Measurements from ENCODE around the gene ULK4.
"Not testable (repeated sequence)": the region's sequence is repeated elsewhere in the genome, so short reads cannot be mapped to it uniquely, and the experiment has no call there.

The ULK4 gene

GRCh38 chr3:41456162-41456561 lies 505.7 kb downstream of the ULK4 start:
- H3K4me1 ChIP-seq (ENCODE audit: control insufficient read depth, insufficient read depth, low read length), result no peaks in the 10 kb centered on the region
- no peaks in the 10 kb centered on the region for H3K9me3 ChIP-seq (ENCODE audit: control insufficient read depth, insufficient read depth, low read length)
- H3K4me3 ChIP-seq (ENCODE audit: low read length), result no peak overlapping the region
- H3K36me3 ChIP-seq (ENCODE audit: control insufficient read depth, insufficient read depth, low read length), result no peaks in the 10 kb centered on the region
- H3K27ac ChIP-seq (ENCODE audit: low read length), result no peak overlapping the region
- no CpG with 5 or more reads among the region's 2 CpGs for WGBS (ENCODE audit: insufficient coverage, insufficient read length)
- DNase-seq (ENCODE audit: low read depth, low spot score), result no peak
- no peaks in the 10 kb centered on the region for H3K27me3 ChIP-seq (ENCODE audit: control insufficient read depth, insufficient read depth, low read length)

- WGBS (ENCODE audit: insufficient coverage, insufficient read length), result no CpG with 5 or more reads among the region's 1 CpG
- not testable (repeated sequence) for H3K9me3 ChIP-seq (ENCODE audit: control insufficient read depth, insufficient read depth, low read length); H3K27me3 ChIP-seq (ENCODE audit: control insufficient read depth, insufficient read depth, low read length); H3K27ac ChIP-seq (ENCODE audit: low read length); H3K36me3 ChIP-seq (ENCODE audit: control insufficient read depth, insufficient read depth, low read length); DNase-seq (ENCODE audit: low read depth, low spot score); H3K4me3 ChIP-seq (ENCODE audit: low read length); H3K4me1 ChIP-seq (ENCODE audit: control insufficient read depth, insufficient read depth, low read length)
These were observed 508.3 kb downstream of the ULK4 start for GRCh38 chr3:41453618-41454017.

GRCh38 chr3:41450416-41451231 lies 511.3 kb downstream of the ULK4 start:
- WGBS (ENCODE audit: insufficient coverage, insufficient read length), result no CpG with 5 or more reads among the region's 4 CpGs
- DNase-seq (ENCODE audit: low read depth, low spot score), result peak; percentile 22
- H3K4me1 ChIP-seq (ENCODE audit: control insufficient read depth, insufficient read depth, low read length), result no peaks in the 10 kb centered on the region
- no peaks in the 10 kb centered on the region for H3K36me3 ChIP-seq (ENCODE audit: control insufficient read depth, insufficient read depth, low read length)
- no peak overlapping the region for H3K4me3 ChIP-seq (ENCODE audit: low read length)
- no peak overlapping the region for H3K27ac ChIP-seq (ENCODE audit: low read length)
- H3K27me3 ChIP-seq (ENCODE audit: control insufficient read depth, insufficient read depth, low read length), result no peaks in the 10 kb centered on the region
- no peaks in the 10 kb centered on the region for H3K9me3 ChIP-seq (ENCODE audit: control insufficient read depth, insufficient read depth, low read length)

- WGBS (ENCODE audit: insufficient coverage, insufficient read length), result no CpG with 5 or more reads among the region's 4 CpGs
- H3K4me3 ChIP-seq (ENCODE audit: low read length), result no peak overlapping the region
- H3K4me1 ChIP-seq (ENCODE audit: control insufficient read depth, insufficient read depth, low read length), result no peaks in the 10 kb centered on the region
- H3K36me3 ChIP-seq (ENCODE audit: control insufficient read depth, insufficient read depth, low read length), result no peaks in the 10 kb centered on the region
- H3K27ac ChIP-seq (ENCODE audit: low read length), result no peak overlapping the region
- H3K9me3 ChIP-seq (ENCODE audit: control insufficient read depth, insufficient read depth, low read length), result no peaks in the 10 kb centered on the region
- DNase-seq (ENCODE audit: low read depth, low spot score), result no peak
- no peaks in the 10 kb centered on the region for H3K27me3 ChIP-seq (ENCODE audit: control insufficient read depth, insufficient read depth, low read length)
These were observed 513.5 kb downstream of the ULK4 start for GRCh38 chr3:41448396-41448795.

- Histone ChIP-seq H3K36me3 (ENCODE audit: control insufficient read depth, insufficient read depth, low read length) (no peaks in the 10 kb centered on the region), H3K4me3 (ENCODE audit: low read length) (no peak overlapping the region), H3K27ac (ENCODE audit: low read length) (no peak overlapping the region), H3K4me1 (ENCODE audit: control insufficient read depth, insufficient read depth, low read length) (no peaks in the 10 kb centered on the region), H3K9me3 (ENCODE audit: control insufficient read depth, insufficient read depth, low read length) (no peaks in the 10 kb centered on the region), H3K27me3 (ENCODE audit: control insufficient read depth, insufficient read depth, low read length) (no peaks in the 10 kb centered on the region)
- whole genome bisulfite sequencing (ENCODE audit: insufficient coverage, insufficient read length), result no CpG with 5 or more reads among the region's 4 CpGs
- no peak for DNase-seq (ENCODE audit: low read depth, low spot score)
These were observed 514.2 kb downstream of the ULK4 start for GRCh38 chr3:41447701-41448100.

- not testable (repeated sequence) for H3K9me3 ChIP-seq (ENCODE audit: control insufficient read depth, insufficient read depth, low read length); H3K27me3 ChIP-seq (ENCODE audit: control insufficient read depth, insufficient read depth, low read length); H3K4me1 ChIP-seq (ENCODE audit: control insufficient read depth, insufficient read depth, low read length); H3K4me3 ChIP-seq (ENCODE audit: low read length); H3K27ac ChIP-seq (ENCODE audit: low read length); H3K36me3 ChIP-seq (ENCODE audit: control insufficient read depth, insufficient read depth, low read length); DNase-seq (ENCODE audit: low read depth, low spot score)
- no CpG with 5 or more reads among the region's 3 CpGs for WGBS (ENCODE audit: insufficient coverage, insufficient read length)
These were observed 515.6 kb downstream of the ULK4 start for GRCh38 chr3:41446316-41446715.

GRCh38 chr3:41441568-41441967 lies 520.3 kb downstream of the ULK4 start:
- no peak overlapping the region for H3K27ac ChIP-seq (ENCODE audit: low read length)
- H3K36me3 ChIP-seq (ENCODE audit: control insufficient read depth, insufficient read depth, low read length), result no peaks in the 10 kb centered on the region
- no peak for DNase-seq (ENCODE audit: low read depth, low spot score)
- H3K4me3 ChIP-seq (ENCODE audit: low read length), result no peak overlapping the region
- WGBS (ENCODE audit: insufficient coverage, insufficient read length), result no CpG with 5 or more reads among the region's 4 CpGs
- H3K27me3 ChIP-seq (ENCODE audit: control insufficient read depth, insufficient read depth, low read length), result no peaks in the 10 kb centered on the region
- peaks cover 2% of the 10 kb centered on the region; the same call in 1 of the 2 replicates for H3K4me1 ChIP-seq (ENCODE audit: control insufficient read depth, insufficient read depth, low read length)
- H3K9me3 ChIP-seq (ENCODE audit: control insufficient read depth, insufficient read depth, low read length), result no peaks in the 10 kb centered on the region

GRCh38 chr3:41441139-41441538 lies 520.8 kb downstream of the ULK4 start:
- Histone ChIP-seq H3K9me3 (ENCODE audit: control insufficient read depth, insufficient read depth, low read length) (no peaks in the 10 kb centered on the region), H3K27me3 (ENCODE audit: control insufficient read depth, insufficient read depth, low read length) (no peaks in the 10 kb centered on the region), H3K4me1 (ENCODE audit: control insufficient read depth, insufficient read depth, low read length) (peaks cover 2% of the 10 kb centered on the region; the same call in 1 of the 2 replicates), H3K36me3 (ENCODE audit: control insufficient read depth, insufficient read depth, low read length) (no peaks in the 10 kb centered on the region), H3K27ac (ENCODE audit: low read length) (no peak overlapping the region), H3K4me3 (ENCODE audit: low read length) (no peak overlapping the region)
- WGBS (ENCODE audit: insufficient coverage, insufficient read length), result no CpG with 5 or more reads among the region's 2 CpGs
- DNase-seq (ENCODE audit: low read depth, low spot score), result no peak

GRCh38 chr3:41436983-41437382 lies 524.9 kb downstream of the ULK4 start:
- H3K27ac ChIP-seq (ENCODE audit: low read length), result no peak overlapping the region
- DNase-seq (ENCODE audit: low read depth, low spot score), result no peak
- no peak overlapping the region for H3K4me3 ChIP-seq (ENCODE audit: low read length)
- no peaks in the 10 kb centered on the region for H3K27me3 ChIP-seq (ENCODE audit: control insufficient read depth, insufficient read depth, low read length)
- no peaks in the 10 kb centered on the region for H3K9me3 ChIP-seq (ENCODE audit: control insufficient read depth, insufficient read depth, low read length)
- peaks cover 2% of the 10 kb centered on the region; the same call in 1 of the 2 replicates for H3K4me1 ChIP-seq (ENCODE audit: control insufficient read depth, insufficient read depth, low read length)
- no peaks in the 10 kb centered on the region for H3K36me3 ChIP-seq (ENCODE audit: control insufficient read depth, insufficient read depth, low read length)
- WGBS (ENCODE audit: insufficient coverage, insufficient read length), result no CpG with 5 or more reads among the region's 1 CpG

GRCh38 chr3:41434781-41435180 lies 527.1 kb downstream of the ULK4 start:
- Histone ChIP-seq H3K27me3 (ENCODE audit: control insufficient read depth, insufficient read depth, low read length) (no peaks in the 10 kb centered on the region), H3K27ac (ENCODE audit: low read length) (no peak overlapping the region), H3K4me1 (ENCODE audit: control insufficient read depth, insufficient read depth, low read length) (peaks cover 2% of the 10 kb centered on the region; the same call in 1 of the 2 replicates), H3K36me3 (ENCODE audit: control insufficient read depth, insufficient read depth, low read length) (no peaks in the 10 kb centered on the region), H3K4me3 (ENCODE audit: low read length) (no peak overlapping the region), H3K9me3 (ENCODE audit: control insufficient read depth, insufficient read depth, low read length) (no peaks in the 10 kb centered on the region)
- no peak for DNase-seq (ENCODE audit: low read depth, low spot score)
- WGBS (ENCODE audit: insufficient coverage, insufficient read length), result no CpG with 5 or more reads among the region's 2 CpGs

- no peaks in the 10 kb centered on the region for H3K9me3 ChIP-seq (ENCODE audit: control insufficient read depth, insufficient read depth, low read length)
- no peak overlapping the region for H3K4me3 ChIP-seq (ENCODE audit: low read length)
- H3K36me3 ChIP-seq (ENCODE audit: control insufficient read depth, insufficient read depth, low read length), result no peaks in the 10 kb centered on the region
- no peak overlapping the region for H3K27ac ChIP-seq (ENCODE audit: low read length)
- H3K4me1 ChIP-seq (ENCODE audit: control insufficient read depth, insufficient read depth, low read length), result no peaks in the 10 kb centered on the region
- WGBS (ENCODE audit: insufficient coverage, insufficient read length), result no CpG with 5 or more reads among the region's 4 CpGs
- DNase-seq (ENCODE audit: low read depth, low spot score), result no peak
- no peaks in the 10 kb centered on the region for H3K27me3 ChIP-seq (ENCODE audit: control insufficient read depth, insufficient read depth, low read length)
These were observed 530.5 kb downstream of the ULK4 start for GRCh38 chr3:41431386-41431785.
